Aorta (tissue), 5 donors: ENCODE results near the gene DEAF1. TPM values are rescaled to one million over a fixed set of nuclear protein-coding genes. Genes with fewer than 3 reads are reported as not detected.
A peak's percentile ranks its signal among the peaks of the same experiment; 100 is the strongest.

Source experiments
- ATAC-seq: fragments of 200-7000 bp; cut with Tn5 transposase; one replicate; pipeline ENCODE4 v1.9.1; 2022; ENCODE audit warnings: moderate library complexity; ENCODE audit not compliant: low FRiP score
- DNase-seq, 2 donors: peaks; one replicate each; pipeline ENCODE4 v3.0.0-alpha.2; 2020
- H3K27ac ChIP-seq, 2 donors: one replicate each; pipeline ENCODE4 v1.5.1; 2013; ENCODE audit warnings: low read length in 2 of 2, mild to moderate bottlenecking in 2 of 2, moderate library complexity in 2 of 2, control low read depth in 1 of 2, inconsistent platforms in 1 of 2, low read depth in 1 of 2
- H3K27me3 ChIP-seq, 2 donors: one replicate each; pipeline ENCODE4 v1.6.1; 2013; ENCODE audit warnings: control low read depth in 1 of 2, low read length in 1 of 2, mild to moderate bottlenecking in 1 of 2, moderate library complexity in 1 of 2; ENCODE audit not compliant: insufficient read depth in 2 of 2, control insufficient read depth in 1 of 2
- H3K36me3 ChIP-seq, 2 donors: one replicate each; pipeline ENCODE4 v1.6.1; 2013; ENCODE audit warnings: control low read depth in 1 of 2, low read length in 1 of 2, mild to moderate bottlenecking in 1 of 2; ENCODE audit not compliant: insufficient read depth in 2 of 2, control insufficient read depth in 1 of 2
- H3K4me1 ChIP-seq, 2 donors: one replicate each; pipeline ENCODE4 v1.6.1; 2013; ENCODE audit warnings: low read length in 2 of 2, control low read depth in 1 of 2, mild to moderate bottlenecking in 1 of 2, moderate library complexity in 1 of 2; ENCODE audit not compliant: insufficient read depth in 2 of 2, control insufficient read depth in 1 of 2
- H3K4me3 ChIP-seq, 2 donors: one replicate each; pipeline ENCODE4 v1.5.1; 2013; ENCODE audit warnings: low read length in 2 of 2, control low read depth in 1 of 2, mild to moderate bottlenecking in 1 of 2
- H3K9me3 ChIP-seq: one replicate; pipeline ENCODE4 v1.6.1; 2013; ENCODE audit warnings: mild to moderate bottlenecking, low read length; ENCODE audit not compliant: control insufficient read depth
- WGBS, 2 donors: extraction: QIAGEN DNeasy Blood & Tissue Kit; methylation state at CpG; one replicate each; pipeline ENCODE4 v1.1.7; 2013; 5-methylcytosine and 5-hydroxymethylcytosine counted together
- intact Hi-C, 2 donors: fragments of 100-400 bp; cut with DNase I; formaldehyde crosslinking; loops; one replicate each; pipeline versions ENCODE4 v1.14.2 to v1.15.0; 2022
- polyA plus RNA-seq, 2 donors: library from polyadenylated mRNA; stranded (reverse); fragments of 200-250 nt; gene quantifications; one replicate each; pipeline ENCODE4 v1.2.3, GENCODE V29; 2013
- total RNA-seq, 2 donors: library from RNA; stranded (reverse); fragmentation: NEBNext Ultra II Directional; extraction: Animal tissue kit (Norgen Biotek cat#: 25700); gene quantifications; one replicate each; pipeline ENCODE4 v1.2.1, GENCODE V29; 2021
- donor health status: healthy with polysubstance abuse.
- donor health status: Bipolar disorder and iron deficiency.
- donor health status: DM: no; HTN: no; CAD: no.
- donor health status: DM: no; HTN: no; CAD: no.
- donor health status: DM: yes; HTN: yes; CAD: no.

DEAF1 gene
- total and polyA plus RNA-seq, 4 donors: 15.7 to 59.5 (median 42.6) TPM

- no peaks in the 10 kb centered on the region for H3K36me3 ChIP-seq
- intact Hi-C loops: no loop called here
- DNase-seq: peak in 1 of 2 donors; percentile 72
These were observed 78.5 kb downstream of the DEAF1 start for GRCh38 chr11:616320-617198.

GRCh38 chr11:615504-616319 is 79.3 kb downstream of the DEAF1 start, which contains the start of gene IRF7:
TSS of gene IRF7 (minus strand) at chr11:615950. CDS start at chr11:615364, 586 bp downstream.
- H3K27ac ChIP-seq: peak within 1 kb of the TSS; percentile 51 to 63
- H3K4me3 ChIP-seq: peak within 1 kb of the TSS; percentile 48 to 83
- no peaks in the 10 kb centered on the region for H3K9me3 ChIP-seq
- H3K4me1 ChIP-seq: no peaks in the 10 kb centered on the region
- H3K27me3 ChIP-seq: no peaks in the 10 kb centered on the region
- intact Hi-C loops: no loop called here
- peaks cover 0 to 2% of the 10 kb centered on the region in 2 donors for H3K36me3 ChIP-seq
- peak; percentile 92 for ATAC-seq
- DNase-seq: peak; percentile 99
- 5% methylated on average over 63 to 66 of the region's 66 CpGs for WGBS, 2 donors

More at GRCh38 chr11:616320-617198, 78.5 kb downstream of the DEAF1 start:
- no peaks in the 10 kb centered on the region for H3K9me3 ChIP-seq
- H3K27ac ChIP-seq: no peak overlapping the region
- H3K4me1 ChIP-seq: no peaks in the 10 kb centered on the region
- no peak for ATAC-seq
- 87 to 88% methylated on average over 39 of the region's 39 CpGs for WGBS, 2 donors
- no peak overlapping the region for H3K4me3 ChIP-seq
- H3K27me3 ChIP-seq: no peaks in the 10 kb centered on the region

- Histone ChIP-seq H3K9me3 (no peaks in the 10 kb centered on the region), H3K4me3 (peak overlapping the region; percentile 48 to 83), H3K36me3 (peaks cover 0 to 2% of the 10 kb centered on the region in 2 donors), H3K27me3 (no peaks in the 10 kb centered on the region), H3K4me1 (no peaks in the 10 kb centered on the region), H3K27ac (peak overlapping the region in 1 of 2 donors; percentile 51)
- 51 to 53% methylated on average over 68 of the region's 68 CpGs for WGBS, 2 donors
- ATAC-seq (peak; percentile 1), DNase-seq (peak in 1 of 2 donors; percentile 54)
- intact Hi-C loops: loop anchor here in 1 of 2 donors (5.0 kb wide), 1 partner anchor 38 kb away; the partner anchor contains the start of gene PHRF1
These were observed 80.2 kb downstream of the DEAF1 start for GRCh38 chr11:614623-615503.

- WGBS, 2 donors: 65 to 80% methylated on average over 13 to 14 of the region's 14 CpGs
- ATAC-seq (no peak), DNase-seq (no peak)
- intact Hi-C loops: loop anchor here in 1 of 2 donors (5.0 kb wide), 1 partner anchor 37 kb away; the partner anchor contains the start of gene PHRF1
- Histone ChIP-seq H3K36me3 (peaks cover 0 to 2% of the 10 kb centered on the region in 2 donors), H3K4me1 (no peaks in the 10 kb centered on the region), H3K27ac (peak overlapping the region in 1 of 2 donors; percentile 23), H3K27me3 (no peaks in the 10 kb centered on the region), H3K9me3 (no peaks in the 10 kb centered on the region), H3K4me3 (no peak overlapping the region)
These were observed 80.9 kb downstream of the DEAF1 start for GRCh38 chr11:614021-614622.

GRCh38 chr11:613369-613968 is 81.6 kb downstream of the DEAF1 start:
- H3K4me3 ChIP-seq: no peak overlapping the region
- no peak overlapping the region for H3K27ac ChIP-seq
- H3K4me1 ChIP-seq: no peaks in the 10 kb centered on the region
- 62 to 67% methylated on average over 23 to 36 of the region's 36 CpGs for WGBS, 2 donors
- peak in 1 of 2 donors; percentile 79 for DNase-seq
- no peaks in the 10 kb centered on the region for H3K9me3 ChIP-seq
- peaks cover 0 to 5% of the 10 kb centered on the region in 2 donors for H3K36me3 ChIP-seq
- intact Hi-C loops: loop anchor here in 1 of 2 donors (5.0 kb wide), 1 partner anchor 36 kb away; the partner anchor contains the start of gene PHRF1
- no peak for ATAC-seq
- no peaks in the 10 kb centered on the region for H3K27me3 ChIP-seq

- ATAC-seq (no peak), DNase-seq (no peak)
- Histone ChIP-seq H3K4me1 (no peaks in the 10 kb centered on the region), H3K27me3 (no peaks in the 10 kb centered on the region), H3K4me3 (no peak overlapping the region), H3K36me3 (peaks cover 3 to 5% of the 10 kb centered on the region in 2 donors), H3K9me3 (no peaks in the 10 kb centered on the region), H3K27ac (no peak overlapping the region)
- intact Hi-C loops: loop anchor here in 1 of 2 donors (5.0 kb wide), 1 partner anchor 36 kb away; the partner anchor contains the start of gene PHRF1
- WGBS, 2 donors: 93 to 96% methylated on average over 10 of the region's 10 CpGs
These were observed 82.1 kb downstream of the DEAF1 start for GRCh38 chr11:612961-613300.

- 66 to 72% methylated on average over 26 to 27 of the region's 27 CpGs for WGBS, 2 donors
- H3K4me1 ChIP-seq: no peaks in the 10 kb centered on the region
- H3K27me3 ChIP-seq: no peaks in the 10 kb centered on the region
- H3K36me3 ChIP-seq: peaks cover 4 to 5% of the 10 kb centered on the region in 2 donors
- ATAC-seq (no peak), DNase-seq (peak in 1 of 2 donors; percentile 75)
- H3K9me3 ChIP-seq: no peaks in the 10 kb centered on the region
- no peak overlapping the region for H3K4me3 ChIP-seq
- intact Hi-C loops: loop anchor here in 1 of 2 donors (5.0 kb wide), 1 partner anchor 35 kb away; the partner anchor contains the start of gene PHRF1
- H3K27ac ChIP-seq: no peak overlapping the region
These were observed 82.6 kb downstream of the DEAF1 start for GRCh38 chr11:612201-612960.
